ENCODE measurements around the gene SLC6A9.

The SLC6A9 gene

GRCh38 chr1:43996733-43997115 is 34.5 kb downstream of the SLC6A9 start:
- Histone ChIP-seq H3K9ac (ENCODE audit: low read length) (no peak overlapping the region), H3K36me3 (ENCODE audit: control insufficient read depth, insufficient read depth, low read length, severe bottlenecking) (peaks cover 6% of the 10 kb centered on the region), H3K4me3 (ENCODE audit: low read length) (no peak overlapping the region), H3K9me3 (ENCODE audit: control insufficient read depth, low read length) (no peaks in the 10 kb centered on the region), H3K27me3 (replicated peaks; ENCODE audit: control insufficient read depth, insufficient read depth, low read length) (no peaks in the 10 kb centered on the region), H3K4me1 (ENCODE audit: control insufficient read depth, insufficient read depth, low read length) (no peaks in the 10 kb centered on the region)
- DNase-seq (ENCODE audit: low read depth): no peak

GRCh38 chr1:43995984-43996732 is 35.1 kb downstream of the SLC6A9 start:
- no peak overlapping the region for H3K4me3 ChIP-seq (ENCODE audit: low read length)
- DNase-seq (ENCODE audit: low read depth): no peak
- peaks cover 6% of the 10 kb centered on the region for H3K36me3 ChIP-seq (ENCODE audit: control insufficient read depth, insufficient read depth, low read length, severe bottlenecking)
- no peaks in the 10 kb centered on the region for H3K27me3 ChIP-seq (replicated peaks; ENCODE audit: control insufficient read depth, insufficient read depth, low read length)
- H3K9me3 ChIP-seq (ENCODE audit: control insufficient read depth, low read length): no peaks in the 10 kb centered on the region
- peaks cover 1% of the 10 kb centered on the region for H3K4me1 ChIP-seq (ENCODE audit: control insufficient read depth, insufficient read depth, low read length)
- H3K9ac ChIP-seq (ENCODE audit: low read length): no peak overlapping the region

- Histone ChIP-seq H3K4me1 (ENCODE audit: control insufficient read depth, insufficient read depth, low read length) (peaks cover 7% of the 10 kb centered on the region), H3K27me3 (replicated peaks; ENCODE audit: control insufficient read depth, insufficient read depth, low read length) (no peaks in the 10 kb centered on the region), H3K4me3 (ENCODE audit: low read length) (no peak overlapping the region), H3K9ac (ENCODE audit: low read length) (no peak overlapping the region), H3K9me3 (ENCODE audit: control insufficient read depth, low read length) (no peaks in the 10 kb centered on the region), H3K36me3 (ENCODE audit: control insufficient read depth, insufficient read depth, low read length, severe bottlenecking) (no peaks in the 10 kb centered on the region)
- DNase-seq (ENCODE audit: low read depth): peak; percentile 29
Measured at GRCh38 chr1:43994794-43995790, 36.2 kb downstream of the SLC6A9 start.

GRCh38 chr1:43994071-43994470 is 37.2 kb downstream of the SLC6A9 start:
- Histone ChIP-seq H3K9me3 (ENCODE audit: control insufficient read depth, low read length) (no peaks in the 10 kb centered on the region), H3K4me1 (ENCODE audit: control insufficient read depth, insufficient read depth, low read length) (peaks cover 7% of the 10 kb centered on the region), H3K4me3 (ENCODE audit: low read length) (no peak overlapping the region), H3K36me3 (ENCODE audit: control insufficient read depth, insufficient read depth, low read length, severe bottlenecking) (no peaks in the 10 kb centered on the region), H3K27me3 (replicated peaks; ENCODE audit: control insufficient read depth, insufficient read depth, low read length) (no peaks in the 10 kb centered on the region), H3K9ac (ENCODE audit: low read length) (no peak overlapping the region)
- DNase-seq (ENCODE audit: low read depth): no peak

GRCh38 chr1:43993206-43993914 is 37.9 kb downstream of the SLC6A9 start:
- Histone ChIP-seq H3K4me3 (ENCODE audit: low read length) (no peak overlapping the region), H3K9ac (ENCODE audit: low read length) (no peak overlapping the region), H3K4me1 (ENCODE audit: control insufficient read depth, insufficient read depth, low read length) (peaks cover 7% of the 10 kb centered on the region)

GRCh38 chr1:43992232-43992995 is 38.8 kb downstream of the SLC6A9 start:
- H3K36me3 ChIP-seq (ENCODE audit: control insufficient read depth, insufficient read depth, low read length, severe bottlenecking): no peaks in the 10 kb centered on the region
- H3K9ac ChIP-seq (ENCODE audit: low read length): peak overlapping the region; percentile 88
- peak overlapping the region; percentile 87 for H3K4me3 ChIP-seq (ENCODE audit: low read length)
- H3K9me3 ChIP-seq (ENCODE audit: control insufficient read depth, low read length): no peaks in the 10 kb centered on the region
- DNase-seq (ENCODE audit: low read depth): no peak
- peaks cover 7% of the 10 kb centered on the region for H3K4me1 ChIP-seq (ENCODE audit: control insufficient read depth, insufficient read depth, low read length)
- H3K27me3 ChIP-seq (replicated peaks; ENCODE audit: control insufficient read depth, insufficient read depth, low read length): no peaks in the 10 kb centered on the region

More at GRCh38 chr1:43993206-43993914, 37.9 kb downstream of the SLC6A9 start:
- no peaks in the 10 kb centered on the region for H3K9me3 ChIP-seq (ENCODE audit: control insufficient read depth, low read length)
- no peak for DNase-seq (ENCODE audit: low read depth)
- H3K27me3 ChIP-seq (replicated peaks; ENCODE audit: control insufficient read depth, insufficient read depth, low read length): no peaks in the 10 kb centered on the region
- no peaks in the 10 kb centered on the region for H3K36me3 ChIP-seq (ENCODE audit: control insufficient read depth, insufficient read depth, low read length, severe bottlenecking)

- no peaks in the 10 kb centered on the region for H3K9me3 ChIP-seq (ENCODE audit: control insufficient read depth, low read length)
- peak within 1 kb of the TSS; percentile 88 for H3K9ac ChIP-seq (ENCODE audit: low read length)
- DNase-seq (ENCODE audit: low read depth): peak; percentile 95
- peaks cover 7% of the 10 kb centered on the region for H3K4me1 ChIP-seq (ENCODE audit: control insufficient read depth, insufficient read depth, low read length)
- no peaks in the 10 kb centered on the region for H3K36me3 ChIP-seq (ENCODE audit: control insufficient read depth, insufficient read depth, low read length, severe bottlenecking)
- no peaks in the 10 kb centered on the region for H3K27me3 ChIP-seq (replicated peaks; ENCODE audit: control insufficient read depth, insufficient read depth, low read length)
- peak within 1 kb of the TSS; percentile 87 for H3K4me3 ChIP-seq (ENCODE audit: low read length)
Measured at GRCh38 chr1:43991476-43992231, 39.6 kb downstream of the SLC6A9 start, which contains the start of gene CCDC24. CCDC24 (plus strand) TSS chr1:43991599; CDS start chr1:43991879, 280 bp downstream.

GRCh38 chr1:43991200-43991475 is 40.1 kb downstream of the SLC6A9 start:
- H3K27me3 ChIP-seq (replicated peaks; ENCODE audit: control insufficient read depth, insufficient read depth, low read length): no peaks in the 10 kb centered on the region
- H3K36me3 ChIP-seq (ENCODE audit: control insufficient read depth, insufficient read depth, low read length, severe bottlenecking): peaks cover under 1% of the 10 kb centered on the region
- no peaks in the 10 kb centered on the region for H3K9me3 ChIP-seq (ENCODE audit: control insufficient read depth, low read length)
- H3K9ac ChIP-seq (ENCODE audit: low read length): peak overlapping the region; percentile 88
- H3K4me1 ChIP-seq (ENCODE audit: control insufficient read depth, insufficient read depth, low read length): peaks cover 7% of the 10 kb centered on the region
- DNase-seq (ENCODE audit: low read depth): no peak
- H3K4me3 ChIP-seq (ENCODE audit: low read length): peak overlapping the region; percentile 87

GRCh38 chr1:43990271-43991199 is 40.7 kb downstream of the SLC6A9 start:
- H3K36me3 ChIP-seq (ENCODE audit: control insufficient read depth, insufficient read depth, low read length, severe bottlenecking): peaks cover 7% of the 10 kb centered on the region
- no peak for DNase-seq (ENCODE audit: low read depth)
- H3K27me3 ChIP-seq (replicated peaks; ENCODE audit: control insufficient read depth, insufficient read depth, low read length): no peaks in the 10 kb centered on the region
- H3K4me1 ChIP-seq (ENCODE audit: control insufficient read depth, insufficient read depth, low read length): peaks cover 7% of the 10 kb centered on the region
- no peaks in the 10 kb centered on the region for H3K9me3 ChIP-seq (ENCODE audit: control insufficient read depth, low read length)
- H3K4me3 ChIP-seq (ENCODE audit: low read length): peak overlapping the region; percentile 87
- peak overlapping the region; percentile 88 for H3K9ac ChIP-seq (ENCODE audit: low read length)
